ENCODE measurements around the gene MYO1C. TPM values are rescaled to one million over a fixed set of nuclear protein-coding genes. Genes with fewer than 3 reads are reported as not detected.
A peak's percentile ranks its signal among the peaks of the same experiment; 100 is the strongest.

MYO1C gene
- total and polyA plus RNA-seq, 3 donors from 2014 or later = 45.0 to 68.3 (median 49.2) TPM

DNA sequence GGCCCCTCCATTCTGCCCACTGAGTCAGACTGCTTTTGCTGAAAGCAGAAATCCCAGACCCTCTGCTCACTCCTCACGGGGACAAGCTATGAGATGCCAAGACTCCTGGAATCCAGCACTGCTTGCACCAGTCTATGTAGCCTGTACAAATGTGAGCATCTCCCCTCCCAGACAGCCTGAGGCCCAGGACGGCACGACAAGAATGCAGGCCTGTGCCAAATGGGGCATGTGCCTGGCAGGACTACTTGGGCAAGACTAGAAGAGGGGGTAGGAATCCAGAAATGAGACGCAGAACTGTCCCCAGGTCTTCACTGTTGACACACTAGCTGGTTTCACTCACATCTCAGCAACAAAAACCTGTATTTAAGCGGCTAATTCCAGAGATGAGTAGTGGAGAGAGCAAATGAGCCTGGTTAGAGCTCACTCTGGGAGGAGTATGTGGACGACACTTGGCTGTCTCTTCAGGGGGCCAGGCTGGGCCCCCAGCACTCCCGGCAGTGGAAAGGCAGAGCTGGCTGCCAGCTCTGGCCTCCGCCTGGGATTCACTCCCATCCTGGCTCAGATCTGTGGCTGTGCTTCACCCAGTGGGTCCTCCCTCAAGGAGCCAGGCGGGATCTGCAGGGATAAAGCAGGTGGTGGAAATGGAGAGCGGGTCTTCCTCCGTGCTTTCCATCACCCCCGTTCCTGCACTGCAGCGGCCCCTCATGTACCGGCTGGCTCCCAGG, 2.9 kb upstream of the MYO1C start:
- H3K27ac ChIP-seq = no peak overlapping the region
- H3K36me3 ChIP-seq (ENCODE audit: low read depth, missing control alignments) = no peaks in the 10 kb centered on the region
- H3K9me3 ChIP-seq = no peaks in the 10 kb centered on the region
- intact Hi-C loops (cut with DNase I; ENCODE audit: low total_unique reads) = no loop called here
- no peak overlapping the region for H3K4me3 ChIP-seq
- 85 to 89% methylated on average over 9 to 14 of the region's 14 CpGs for WGBS, 2 donors
- no peak for DNase-seq
- H3K4me1 ChIP-seq = peaks cover 14% of the 10 kb centered on the region
- no peaks in the 10 kb centered on the region for H3K27me3 ChIP-seq
- no peak for TF ChIP-seq POLR2A (IDR thresholded peaks at IDR 0.05)
- TF ChIP-seq, protein P1, sequence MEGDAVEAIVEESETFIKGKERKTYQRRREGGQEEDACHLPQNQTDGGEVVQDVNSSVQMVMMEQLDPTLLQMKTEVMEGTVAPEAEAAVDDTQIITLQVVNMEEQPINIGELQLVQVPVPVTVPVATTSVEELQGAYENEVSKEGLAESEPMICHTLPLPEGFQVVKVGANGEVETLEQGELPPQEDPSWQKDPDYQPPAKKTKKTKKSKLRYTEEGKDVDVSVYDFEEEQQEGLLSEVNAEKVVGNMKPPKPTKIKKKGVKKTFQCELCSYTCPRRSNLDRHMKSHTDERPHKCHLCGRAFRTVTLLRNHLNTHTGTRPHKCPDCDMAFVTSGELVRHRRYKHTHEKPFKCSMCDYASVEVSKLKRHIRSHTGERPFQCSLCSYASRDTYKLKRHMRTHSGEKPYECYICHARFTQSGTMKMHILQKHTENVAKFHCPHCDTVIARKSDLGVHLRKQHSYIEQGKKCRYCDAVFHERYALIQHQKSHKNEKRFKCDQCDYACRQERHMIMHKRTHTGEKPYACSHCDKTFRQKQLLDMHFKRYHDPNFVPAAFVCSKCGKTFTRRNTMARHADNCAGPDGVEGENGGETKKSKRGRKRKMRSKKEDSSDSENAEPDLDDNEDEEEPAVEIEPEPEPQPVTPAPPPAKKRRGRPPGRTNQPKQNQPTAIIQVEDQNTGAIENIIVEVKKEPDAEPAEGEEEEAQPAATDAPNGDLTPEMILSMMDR (IDR thresholded peaks at IDR 0.05) = no peak

DNA sequence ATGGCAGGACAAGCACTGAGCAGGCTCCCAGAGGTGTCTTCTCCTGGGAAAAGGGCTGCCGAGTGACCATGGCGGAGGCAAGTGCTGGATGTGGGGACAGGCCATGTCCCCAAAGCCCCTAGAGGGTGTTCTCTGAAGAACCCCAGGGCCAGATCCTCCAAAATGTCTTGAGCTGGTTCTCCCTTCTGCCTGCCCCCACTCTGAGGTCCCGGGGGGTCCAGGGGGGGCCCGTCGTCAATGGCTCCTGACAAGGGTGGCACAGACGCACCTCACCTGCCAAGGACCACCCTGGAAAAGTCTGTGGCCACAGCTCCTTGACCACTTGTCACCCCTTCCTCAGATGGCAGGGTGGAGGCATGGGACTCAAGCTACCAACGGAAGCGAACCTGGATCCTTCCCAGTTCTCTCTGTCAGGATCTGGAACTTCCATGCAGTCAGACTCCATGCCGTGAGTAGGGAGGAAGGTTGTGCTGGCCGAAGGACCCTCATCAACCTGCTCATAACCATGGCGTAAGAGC, 2.3 kb upstream of the MYO1C start:
- H3K4me1 ChIP-seq = peaks cover 15% of the 10 kb centered on the region

DNA sequence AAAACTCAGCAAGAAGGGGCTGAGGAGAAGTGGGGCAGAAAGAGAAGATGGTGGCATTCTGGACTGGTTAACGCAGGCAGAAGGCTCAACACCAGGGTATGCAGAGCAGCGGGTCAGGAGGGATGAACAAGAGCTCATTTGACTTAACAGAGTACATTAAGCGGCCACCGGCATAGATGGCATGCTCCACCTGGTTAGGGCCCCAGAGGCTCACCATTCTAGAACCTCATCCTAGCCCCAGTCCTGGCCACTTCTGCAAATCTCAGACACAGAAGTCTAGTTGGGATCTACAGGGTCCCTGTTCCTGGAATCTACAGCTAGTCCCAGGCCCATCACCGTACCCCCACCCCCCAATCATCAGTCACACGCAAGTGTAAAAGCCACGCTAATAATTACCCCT, 1.7 kb upstream of the MYO1C start:
- Histone ChIP-seq H3K4me1 (peaks cover 15% of the 10 kb centered on the region), H3K4me3 (no peak overlapping the region), H3K27ac (no peak overlapping the region), H3K36me3 (ENCODE audit: low read depth, missing control alignments) (no peaks in the 10 kb centered on the region), H3K9me3 (no peaks in the 10 kb centered on the region), H3K27me3 (no peaks in the 10 kb centered on the region)
- TF ChIP-seq, protein P1 (IDR thresholded peaks at IDR 0.05) = no peak
- no peak for TF ChIP-seq POLR2A (IDR thresholded peaks at IDR 0.05)
- intact Hi-C loops (cut with DNase I; ENCODE audit: low total_unique reads) = no loop called here
- DNase-seq = no peak
- 94 to 99% methylated on average over 7 of the region's 7 CpGs for WGBS, 2 donors

More for the DNA sequence above, 2.3 kb upstream of the MYO1C start:
- Histone ChIP-seq H3K9me3 (no peaks in the 10 kb centered on the region), H3K36me3 (ENCODE audit: low read depth, missing control alignments) (no peaks in the 10 kb centered on the region), H3K4me3 (no peak overlapping the region), H3K27ac (no peak overlapping the region), H3K27me3 (no peaks in the 10 kb centered on the region)
- WGBS, 2 donors = 91 to 100% methylated on average over 4 to 11 of the region's 11 CpGs
- no peak for TF ChIP-seq POLR2A (IDR thresholded peaks at IDR 0.05)
- TF ChIP-seq, protein P1 (IDR thresholded peaks at IDR 0.05) = no peak
- intact Hi-C loops (cut with DNase I; ENCODE audit: low total_unique reads) = no loop called here
- DNase-seq = no peak

DNA sequence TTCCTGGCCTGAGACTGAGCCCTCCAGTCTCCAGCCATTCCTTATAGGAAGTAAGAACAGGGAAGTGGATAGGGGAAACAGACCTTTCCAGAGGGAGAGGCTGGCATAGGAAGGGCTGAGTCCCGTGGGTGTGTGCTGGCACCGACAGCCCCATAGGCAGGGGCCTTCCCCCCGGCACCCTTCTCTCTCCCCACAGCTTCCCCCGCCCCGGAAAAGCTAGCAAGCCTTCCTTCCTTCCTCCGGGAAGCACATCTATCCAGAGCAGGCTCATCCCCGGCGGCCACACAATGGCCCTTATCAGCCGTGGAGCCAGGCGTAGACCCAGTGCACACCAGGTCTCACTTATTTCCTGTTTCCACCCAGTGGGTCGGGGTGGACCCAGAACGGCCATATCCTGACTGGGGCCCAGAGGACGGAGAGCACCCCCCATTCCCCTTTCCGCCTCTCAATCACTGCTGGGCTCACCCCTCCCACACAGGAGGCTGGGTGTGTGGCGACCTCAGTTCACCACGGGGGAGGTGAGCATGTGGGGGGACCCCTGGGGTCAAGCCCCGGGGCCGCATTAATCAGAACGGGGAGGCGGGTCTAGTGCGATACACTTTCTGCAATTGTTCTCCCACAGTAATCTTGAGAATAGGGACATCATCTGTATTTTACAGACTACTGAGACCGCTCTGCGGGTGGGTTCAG, 950 bp upstream of the MYO1C start:
- no peak for TF ChIP-seq POLR2A (IDR thresholded peaks at IDR 0.05)
- TF ChIP-seq, protein P1 (IDR thresholded peaks at IDR 0.05) = no peak
- H3K9me3 ChIP-seq = no peaks in the 10 kb centered on the region
- no peak overlapping the region for H3K4me3 ChIP-seq
- DNase-seq = no peak
- H3K36me3 ChIP-seq (ENCODE audit: low read depth, missing control alignments) = no peaks in the 10 kb centered on the region
- WGBS, 2 donors = 72 to 77% methylated on average over 22 to 23 of the region's 23 CpGs
- H3K4me1 ChIP-seq = peaks cover 20% of the 10 kb centered on the region
- H3K27me3 ChIP-seq = no peaks in the 10 kb centered on the region
- peak overlapping the region; percentile 18 to 41 for H3K27ac ChIP-seq
- intact Hi-C loops (cut with DNase I; ENCODE audit: low total_unique reads) = no loop called here

Measured in testis (tissue), 3 donors.